GM23338 (cell line): ENCODE results near the gene TRIM56. TPM values are rescaled to one million over a fixed set of nuclear protein-coding genes. Genes with fewer than 3 reads are reported as not detected.
A peak's percentile ranks its signal among the peaks of the same experiment; 100 is the strongest.

Experiments used
- ATAC-seq: fragments of 200-7000 bp; cut with Tn5 transposase; 3 replicates; pipeline ENCODE4 v1.9.1; 2020
- DNase-seq: peaks from one replicate; pipeline ENCODE4 v3.0.0-alpha.2; 2015; ENCODE audit warnings: low spot score
- H2AFZ ChIP-seq: fragments of 200-600 bp; sonication (generic); 2 replicates; pipeline ENCODE4 v1.8.0; 2016; ENCODE audit warnings: antibody characterized with exemption, mild to moderate bottlenecking, moderate library complexity
- H3F3A ChIP-seq: fragments of 200-600 bp; sonication (generic); replicated peaks from 2 replicates; pipeline ENCODE4 v1.8.0; 2017; ENCODE audit warnings: antibody characterized with exemption, mixed run types, low read depth
- H3K27ac ChIP-seq: fragments of 200-600 bp; sonication (generic); 2 replicates; pipeline ENCODE4 v1.6.1; 2016; ENCODE audit warnings: low read depth
- H3K27me3 ChIP-seq: fragments of 200-600 bp; sonication (generic); 2 replicates; pipeline ENCODE4 v1.8.0; 2016; ENCODE audit warnings: mild to moderate bottlenecking, mixed run types, moderate library complexity; ENCODE audit not compliant: insufficient read depth
- H3K36me3 ChIP-seq: fragments of 200-600 bp; sonication (generic); 2 replicates; pipeline ENCODE4 v1.8.0; 2016; ENCODE audit warnings: mild to moderate bottlenecking; ENCODE audit not compliant: insufficient read depth
- H3K4me1 ChIP-seq: fragments of 200-600 bp; sonication (generic); 2 replicates; pipeline ENCODE4 v1.8.0; 2016; ENCODE audit warnings: mild to moderate bottlenecking, moderate library complexity; ENCODE audit not compliant: insufficient read depth
- H3K4me2 ChIP-seq: fragments of 200-600 bp; sonication (generic); 2 replicates; pipeline ENCODE4 v1.7.1; 2017; ENCODE audit warnings: mixed run types
- H3K4me3 ChIP-seq: fragments of 200-600 bp; sonication (generic); 2 replicates; pipeline ENCODE4 v1.6.1; 2016; ENCODE audit warnings: mixed run types
- H3K79me2 ChIP-seq: fragments of 200-600 bp; sonication (generic); replicated peaks from 2 replicates; pipeline ENCODE4 v1.8.0; 2017; ENCODE audit warnings: mild to moderate bottlenecking; ENCODE audit not compliant: insufficient read depth
- H3K9me2 ChIP-seq: fragments of 200-600 bp; sonication (generic); 2 replicates; pipeline ENCODE4 v1.8.0; 2017; ENCODE audit not compliant: insufficient read depth
- H4K20me1 ChIP-seq: fragments of 200-600 bp; sonication (generic); replicated peaks from 2 replicates; pipeline ENCODE4 v1.8.0; 2017; ENCODE audit warnings: mild to moderate bottlenecking; ENCODE audit not compliant: insufficient read depth
- H3K27ac Mint-ChIP-seq: 2 replicates; pipeline ENCODE4 v1.8.0; 2020; ENCODE audit warnings: inconsistent platforms, mild to moderate bottlenecking, moderate library complexity, mixed read lengths
- H3K27me3 Mint-ChIP-seq: 3 replicates; pipeline ENCODE4 v1.8.0; 2022; ENCODE audit warnings: low read depth, mild to moderate bottlenecking, moderate library complexity, mixed read lengths, inconsistent platforms; ENCODE audit not compliant: insufficient read depth, poor library complexity
- H3K36me3 Mint-ChIP-seq: 3 replicates; pipeline ENCODE4 v1.8.0; 2021; ENCODE audit warnings: low read depth, mild to moderate bottlenecking, inconsistent platforms, moderate library complexity, mixed read lengths
- H3K4me1 Mint-ChIP-seq: 3 replicates; pipeline ENCODE4 v1.8.0; 2020; ENCODE audit warnings: mild to moderate bottlenecking, inconsistent platforms, mixed read lengths
- H3K4me3 Mint-ChIP-seq: 3 replicates; pipeline ENCODE4 v1.8.0; 2021; ENCODE audit warnings: moderate library complexity, mild to moderate bottlenecking, inconsistent platforms, mixed read lengths
- H3K9me3 Mint-ChIP-seq: 3 replicates; pipeline ENCODE4 v1.8.0; 2020; ENCODE audit warnings: moderate library complexity, mild to moderate bottlenecking, inconsistent platforms, mixed read lengths
- CREB1 ChIP-seq: fragments of 250-450 bp; sonication (Bioruptor Pico); IDR thresholded peaks from 2 replicates; pipeline ENCODE4 v1.5.0; 2020; ENCODE audit warnings: low read depth, mild to moderate bottlenecking, moderate library complexity
- CTCF ChIP-seq, 2 experiments: fragments of 200-600 bp in 1 of 2; sonication (generic) in 1 of 2; conservative IDR thresholded peaks; 2 replicates each; pipeline versions ENCODE4 v1.5.1 to v1.6.1; 2016 to 2017; ENCODE audit warnings: antibody characterized with exemption in 2 of 2, low read depth in 2 of 2, mild to moderate bottlenecking in 2 of 2, moderate library complexity in 1 of 2
- ETS1 ChIP-seq: IDR thresholded peaks from 2 replicates; pipeline ENCODE4 v1.6.1; 2016; ENCODE audit warnings: antibody characterized with exemption
- EZH2 ChIP-seq: fragments of 200-600 bp; sonication (generic); IDR thresholded peaks from one replicate; pipeline ENCODE4 v1.8.0; 2017; ENCODE audit warnings: antibody characterized with exemption, mild to moderate bottlenecking, low read depth; ENCODE audit not compliant: unreplicated experiment
- EZH2phosphoT487 ChIP-seq: fragments of 200-600 bp; sonication (generic); IDR thresholded peaks from one replicate; pipeline ENCODE4 v1.8.1; 2018; ENCODE audit warnings: antibody characterized with exemption; ENCODE audit not compliant: unreplicated experiment
- JUNB ChIP-seq: IDR thresholded peaks from one replicate; pipeline ENCODE4 v1.6.1; 2016; ENCODE audit warnings: antibody characterized with exemption; ENCODE audit not compliant: unreplicated experiment
- NANOG ChIP-seq: IDR thresholded peaks from 2 replicates; pipeline ENCODE4 v1.6.1; 2016; ENCODE audit warnings: antibody characterized with exemption, borderline replicate concordance
- POLR2AphosphoS5 ChIP-seq: IDR thresholded peaks from 2 replicates; pipeline ENCODE4 v1.6.1; 2016; ENCODE audit warnings: antibody characterized with exemption, low read depth
- REST ChIP-seq: IDR thresholded peaks from one replicate; pipeline ENCODE4 v1.6.1; 2018; ENCODE audit warnings: antibody characterized with exemption; ENCODE audit not compliant: unreplicated experiment
- STAT1 ChIP-seq: IDR thresholded peaks from one replicate; pipeline ENCODE4 v1.6.1; 2016; ENCODE audit warnings: antibody characterized with exemption; ENCODE audit not compliant: unreplicated experiment
- ZNF114 ChIP-seq: fragments of 250-450 bp; sonication (Bioruptor Pico); IDR thresholded peaks from 2 replicates; pipeline ENCODE4 v1.5.0; 2020; ENCODE audit warnings: mild to moderate bottlenecking, moderate library complexity
- ZNF331 ChIP-seq: fragments of 250-450 bp; sonication (Bioruptor Pico); IDR thresholded peaks from 2 replicates; pipeline ENCODE4 v1.5.0; 2020; ENCODE audit warnings: low read depth, mild to moderate bottlenecking, moderate library complexity
- polyA plus RNA-seq: library from polyadenylated mRNA; unstranded; fragments of >200 nt; fragmentation: Nextera tagmentation; extraction: Ambion mirVana; gene quantifications from 2 replicates; pipeline ENCODE4 v1.2.1, GENCODE V29; 2016
- total RNA-seq: library from RNA; depleted of rRNA; stranded (reverse); fragments of >200 nt; shearing (Covaris generic); gene quantifications from 2 replicates; pipeline ENCODE4 v1.2.3, GENCODE V29; 2014

The TRIM56 gene
- total and polyA plus RNA-seq, 2 experiments from 2014 or later = 10.0 to 15.7 TPM

- TF ChIP-seq EZH2phosphoT487 = no peak
- TF ChIP-seq POLR2AphosphoS5 = no peak
- no peak for TF ChIP-seq NANOG
- TF ChIP-seq ZNF114 (CRISPR knock-in tag) = no peak
- H3K27me3 Mint-ChIP-seq = peaks cover 19% of the 10 kb centered on the region
- H3K36me3 Mint-ChIP-seq = peaks cover 10% of the 10 kb centered on the region; the same call in 1 of the 3 replicates
These were observed 43.0 kb downstream of the TRIM56 start for GRCh38 chr7:101128040-101128834.

GRCh38 chr7:101129603-101130117 lies 44.4 kb downstream of the TRIM56 start:
- no peaks in the 10 kb centered on the region for H3K79me2 ChIP-seq
- Mint-ChIP-seq H3K27me3 (peaks cover 25% of the 10 kb centered on the region), H3K4me3 (no peak overlapping the region), H3K9me3 (peaks cover 8% of the 10 kb centered on the region; the same call in 1 of the 3 replicates), H3K4me1 (peaks cover 33% of the 10 kb centered on the region), H3K27ac (no peak overlapping the region), H3K36me3 (peaks cover 10% of the 10 kb centered on the region; the same call in 1 of the 3 replicates)
- H3K27me3 ChIP-seq = no peaks in the 10 kb centered on the region
- no peak for DNase-seq
- no peaks in the 10 kb centered on the region for H3K36me3 ChIP-seq
- H3K4me2 ChIP-seq = no peak overlapping the region
- no peak for ATAC-seq
- H3K27ac ChIP-seq = no peak overlapping the region
- H3F3A ChIP-seq = 0 out of 2 replicates have a peak, but pooled peaks cover 3% of the 10 kb centered on the region
- H3K4me3 ChIP-seq = no peak overlapping the region
- H2AFZ ChIP-seq = peak overlapping the region; percentile 69; the same call in 1 of the 2 replicates
- H3K9me2 ChIP-seq = no peaks in the 10 kb centered on the region
- peaks cover 36% of the 10 kb centered on the region for H3K4me1 ChIP-seq
- H4K20me1 ChIP-seq = no peaks in the 10 kb centered on the region
- TF ChIP-seq ZNF114 (CRISPR knock-in tag) (no peak), POLR2AphosphoS5 (no peak), REST (no peak), EZH2 (no peak), STAT1 (no peak), CREB1 (CRISPR knock-in tag) (no peak), EZH2phosphoT487 (no peak), CTCF (conservative IDR thresholded peaks at IDR 0.05; ENCODE audit: low read depth in 2 of 2) (no peak), ETS1 (no peak), ZNF331 (CRISPR knock-in tag) (no peak), NANOG (no peak), JUNB (no peak)

More at GRCh38 chr7:101128040-101128834, 43.0 kb downstream of the TRIM56 start:
- Histone ChIP-seq H2AFZ (no peak overlapping the region), H3K36me3 (no peaks in the 10 kb centered on the region), H3K79me2 (no peaks in the 10 kb centered on the region), H3F3A (0 out of 2 replicates have a peak, but pooled peaks cover 3% of the 10 kb centered on the region), H3K27ac (no peak overlapping the region), H3K4me2 (no peak overlapping the region), H4K20me1 (no peaks in the 10 kb centered on the region), H3K27me3 (no peaks in the 10 kb centered on the region), H3K4me3 (no peak overlapping the region), H3K9me2 (no peaks in the 10 kb centered on the region), H3K4me1 (peaks cover 24% of the 10 kb centered on the region; the same call in 1 of the 2 replicates)
- Mint-ChIP-seq H3K9me3 (peaks cover 8% of the 10 kb centered on the region; the same call in 2 of the 3 replicates), H3K4me1 (peaks cover 22% of the 10 kb centered on the region), H3K27ac (no peak overlapping the region), H3K4me3 (no peak overlapping the region)
- ATAC-seq = no peak
- DNase-seq = no peak
